K562 (cell line): ENCODE results near the gene DOLK.
"Not testable (repeated sequence)": the region's sequence is repeated elsewhere in the genome, so short reads cannot be mapped to it uniquely, and the experiment has no call there.

Experiments used
- E2F1 ChIP-seq: sonication (generic); formaldehyde crosslinking; IDR thresholded peaks from 2 replicates; pipeline ENCODE4 v1.8.1; 2023; ENCODE audit warnings: mild to moderate bottlenecking, missing genetic modification reagents, moderate library complexity
- EGR1 ChIP-seq: fragments of 450-650 bp; conservative IDR thresholded peaks from 2 replicates; pipeline ENCODE4 v1.6.1; 2017; ENCODE audit warnings: mild to moderate bottlenecking
- GABPB1 ChIP-seq: sonication (generic); formaldehyde crosslinking; IDR thresholded peaks from 2 replicates; pipeline ENCODE4 v1.8.0; 2022; ENCODE audit warnings: mild to moderate bottlenecking, missing genetic modification reagents
- HNRNPLL ChIP-seq: fragments of 200-400 bp; formaldehyde crosslinking; IDR thresholded peaks from 2 replicates; pipeline ENCODE4 v1.6.1; 2017; ENCODE audit warnings: low read length, low read depth, mild to moderate bottlenecking; ENCODE audit not compliant: poor library complexity, severe bottlenecking
- KAT2B ChIP-seq: IDR thresholded peaks from one replicate; pipeline ENCODE4 v1.6.1; 2012; ENCODE audit warnings: low read depth, mild to moderate bottlenecking, control low read depth, inconsistent platforms, low read length, moderate library complexity
- MAX ChIP-seq: sonication (generic); formaldehyde crosslinking; IDR thresholded peaks from 2 replicates; pipeline ENCODE4 v1.9.0; 2022; ENCODE audit warnings: mild to moderate bottlenecking, missing genetic modification reagents
- RERE ChIP-seq: sonication (generic); formaldehyde crosslinking; IDR thresholded peaks from 2 replicates; pipeline ENCODE4 v1.8.0; 2023; ENCODE audit warnings: missing genetic modification reagents, mild to moderate bottlenecking, borderline replicate concordance
- SAFB2 ChIP-seq: fragments of 200-400 bp; formaldehyde crosslinking; IDR thresholded peaks from 2 replicates; pipeline ENCODE4 v1.6.1; 2018; ENCODE audit warnings: borderline replicate concordance, low read length, low read depth, moderate library complexity; ENCODE audit not compliant: severe bottlenecking
- SPI1 ChIP-seq: IDR thresholded peaks from 2 replicates; pipeline ENCODE4 v1.6.1; 2011; ENCODE audit warnings: low read depth, low read length, control low read depth, borderline replicate concordance
- TBP ChIP-seq: optimal IDR thresholded peaks from 2 replicates; pipeline ENCODE3; 2011; ENCODE audit warnings: low read depth, low read length, improper control_type of control experiment
- ZNF143 ChIP-seq: sonication (generic); formaldehyde crosslinking; IDR thresholded peaks from 2 replicates; pipeline ENCODE4 v1.9.0; 2022; ENCODE audit warnings: mild to moderate bottlenecking, missing genetic modification reagents
- TF ChIP-seq, protein P1 (sequence below): IDR thresholded peaks from 2 replicates; pipeline ENCODE4 v1.6.1; 2011; ENCODE audit warnings: borderline replicate concordance, low read depth, mild to moderate bottlenecking, moderate library complexity, low read length; ENCODE audit not compliant: insufficient read depth, poor library complexity, severe bottlenecking
- TF ChIP-seq, protein P2 (sequence below), 3 experiments: IDR thresholded peaks in 2 of 3; conservative IDR thresholded peaks in 1 of 3; 2 replicates each; pipeline ENCODE4 v1.5.1; 2011 to 2012; ENCODE audit warnings: low read length in 3 of 3, mild to moderate bottlenecking in 3 of 3, control low read depth in 2 of 3, improper control_type of control experiment in 1 of 3, inconsistent platforms in 1 of 3, low read depth in 1 of 3, mixed read lengths in 1 of 3, moderate library complexity in 1 of 3; ENCODE audit not compliant: insufficient read depth in 2 of 3

DNA sequence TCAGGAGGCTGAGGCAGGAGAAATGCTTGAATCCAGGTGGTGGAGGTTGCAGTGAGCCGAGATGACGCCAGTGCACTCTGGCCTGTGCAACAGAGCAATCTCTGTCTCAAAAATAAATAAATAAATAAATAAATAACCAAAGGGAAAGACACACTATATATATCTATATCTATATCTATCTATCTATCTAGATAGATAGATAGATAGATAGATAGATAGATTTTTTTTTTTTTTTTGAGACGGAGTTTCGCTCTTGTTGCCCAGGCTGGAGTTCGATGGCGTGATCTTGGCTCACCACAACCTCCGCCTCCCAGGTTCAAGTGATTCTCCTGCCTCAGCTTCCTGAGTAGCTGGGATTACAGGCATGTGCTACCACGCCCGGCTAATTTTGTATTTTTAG lies 14.0 kb upstream of the DOLK start:
- TF ChIP-seq GABPB1 (CRISPR knock-in tag); ZNF143 (CRISPR knock-in tag); MAX (CRISPR knock-in tag); TBP; SPI1; SAFB2; E2F1 (CRISPR knock-in tag); KAT2B; EGR1; HNRNPLL; RERE (CRISPR knock-in tag): not testable (repeated sequence)
- TF ChIP-seq, protein P1, sequence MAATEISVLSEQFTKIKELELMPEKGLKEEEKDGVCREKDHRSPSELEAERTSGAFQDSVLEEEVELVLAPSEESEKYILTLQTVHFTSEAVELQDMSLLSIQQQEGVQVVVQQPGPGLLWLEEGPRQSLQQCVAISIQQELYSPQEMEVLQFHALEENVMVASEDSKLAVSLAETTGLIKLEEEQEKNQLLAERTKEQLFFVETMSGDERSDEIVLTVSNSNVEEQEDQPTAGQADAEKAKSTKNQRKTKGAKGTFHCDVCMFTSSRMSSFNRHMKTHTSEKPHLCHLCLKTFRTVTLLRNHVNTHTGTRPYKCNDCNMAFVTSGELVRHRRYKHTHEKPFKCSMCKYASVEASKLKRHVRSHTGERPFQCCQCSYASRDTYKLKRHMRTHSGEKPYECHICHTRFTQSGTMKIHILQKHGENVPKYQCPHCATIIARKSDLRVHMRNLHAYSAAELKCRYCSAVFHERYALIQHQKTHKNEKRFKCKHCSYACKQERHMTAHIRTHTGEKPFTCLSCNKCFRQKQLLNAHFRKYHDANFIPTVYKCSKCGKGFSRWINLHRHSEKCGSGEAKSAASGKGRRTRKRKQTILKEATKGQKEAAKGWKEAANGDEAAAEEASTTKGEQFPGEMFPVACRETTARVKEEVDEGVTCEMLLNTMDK = not testable (repeated sequence)
- TF ChIP-seq, protein P2, sequence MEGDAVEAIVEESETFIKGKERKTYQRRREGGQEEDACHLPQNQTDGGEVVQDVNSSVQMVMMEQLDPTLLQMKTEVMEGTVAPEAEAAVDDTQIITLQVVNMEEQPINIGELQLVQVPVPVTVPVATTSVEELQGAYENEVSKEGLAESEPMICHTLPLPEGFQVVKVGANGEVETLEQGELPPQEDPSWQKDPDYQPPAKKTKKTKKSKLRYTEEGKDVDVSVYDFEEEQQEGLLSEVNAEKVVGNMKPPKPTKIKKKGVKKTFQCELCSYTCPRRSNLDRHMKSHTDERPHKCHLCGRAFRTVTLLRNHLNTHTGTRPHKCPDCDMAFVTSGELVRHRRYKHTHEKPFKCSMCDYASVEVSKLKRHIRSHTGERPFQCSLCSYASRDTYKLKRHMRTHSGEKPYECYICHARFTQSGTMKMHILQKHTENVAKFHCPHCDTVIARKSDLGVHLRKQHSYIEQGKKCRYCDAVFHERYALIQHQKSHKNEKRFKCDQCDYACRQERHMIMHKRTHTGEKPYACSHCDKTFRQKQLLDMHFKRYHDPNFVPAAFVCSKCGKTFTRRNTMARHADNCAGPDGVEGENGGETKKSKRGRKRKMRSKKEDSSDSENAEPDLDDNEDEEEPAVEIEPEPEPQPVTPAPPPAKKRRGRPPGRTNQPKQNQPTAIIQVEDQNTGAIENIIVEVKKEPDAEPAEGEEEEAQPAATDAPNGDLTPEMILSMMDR (IDR thresholded peaks at IDR 0.05 in 2 of 3, conservative IDR thresholded peaks at IDR 0.05 in 1 of 3; ENCODE audit: insufficient read depth in 2 of 3, low read depth in 1 of 3, low read length in 3 of 3) = not testable (repeated sequence)
